B cell (primary cell): ENCODE measurements around the gene CSRP2. TPM values are rescaled to one million over a fixed set of nuclear protein-coding genes. Genes with fewer than 3 reads are reported as not detected.

ENCODE experiments used
- ATAC-seq: fragments of 200-7000 bp; cut with Tn5 transposase; one replicate; pipeline ENCODE4 v1.10.0; 2021; ENCODE audit warnings: low read depth, mild to moderate bottlenecking, moderate number of reproducible peaks, moderate library complexity
- CTCF ChIA-PET: fragments of 350-600 bp; sonication (Branson Sonifier 250); formaldehyde crosslinking; loops from one replicate; lab custom pipeline; 2021; ENCODE audit warnings: antibody characterized with exemption, inconsistent platforms; lab: Charles Lee
- POLR2A ChIA-PET: fragments of 350-600 bp; sonication (Branson Sonifier 250); formaldehyde crosslinking; loops from one replicate; lab custom pipeline; 2021; ENCODE audit warnings: antibody characterized with exemption; lab: Charles Lee
- DNase-seq: peaks from one replicate; pipeline ENCODE4 v3.0.0; 2013
- H2AFZ ChIP-seq: 2 replicates; pipeline ENCODE4 v1.6.1; 2012; ENCODE audit warnings: mild to moderate bottlenecking, low read depth, low read length; ENCODE audit not compliant: insufficient read depth, poor library complexity, severe bottlenecking
- H3K27ac ChIP-seq, 2 donors: 1 replicate in 1 of 2; 2 replicates in 1 of 2; pipeline ENCODE4 v1.5.1; 2012 to 2013; ENCODE audit warnings: low read length in 2 of 2, mild to moderate bottlenecking in 2 of 2, moderate library complexity in 1 of 2
- H3K27me3 ChIP-seq, 4 experiments: fragments of 200-600 bp in 1 of 4; sonication (generic) in 1 of 4; replicated peaks in 1 of 4; 1 replicate in 2 of 4; 2 replicates in 2 of 4; pipeline versions ENCODE4 v1.6.1 to v1.7.0; 2013 to 2016; ENCODE audit warnings: low read length in 3 of 4, mild to moderate bottlenecking in 2 of 4, mixed read lengths in 1 of 4, moderate library complexity in 1 of 4; ENCODE audit not compliant: insufficient read depth in 4 of 4, control insufficient read depth in 3 of 4; ENCODE audit errors: control extremely low read depth in 1 of 4
- H3K36me3 ChIP-seq, 2 experiments: replicated peaks in 1 of 2; 1 replicate in 1 of 2; 2 replicates in 1 of 2; pipeline versions ENCODE4 v1.6.1 to v1.7.1; 2013; ENCODE audit warnings: low read length in 1 of 2; ENCODE audit not compliant: insufficient read depth in 2 of 2, control insufficient read depth in 1 of 2; ENCODE audit errors: control extremely low read depth in 1 of 2, extremely low read depth in 1 of 2
- H3K4me1 ChIP-seq, 2 donors: fragments of 200-600 bp in 1 of 2; sonication (generic) in 1 of 2; 1 replicate in 1 of 2; 2 replicates in 1 of 2; pipeline versions ENCODE4 v1.5.1 to v1.6.1; 2013 to 2017; ENCODE audit warnings: low read length in 2 of 2; ENCODE audit not compliant: control insufficient read depth in 2 of 2, insufficient read depth in 2 of 2
- H3K4me2 ChIP-seq: replicated peaks from 2 replicates; pipeline ENCODE3; 2012; ENCODE audit warnings: mild to moderate bottlenecking, low read depth, low read length; ENCODE audit not compliant: poor library complexity, severe bottlenecking
- H3K4me3 ChIP-seq, 5 experiments: fragments of 200-600 bp in 1 of 5; sonication (generic) in 1 of 5; 1 replicate in 3 of 5; 2 replicates in 2 of 5; pipeline versions ENCODE4 v1.5.1 to v1.7.0; 2011 to 2016; ENCODE audit warnings: low read length in 4 of 5, mild to moderate bottlenecking in 4 of 5, low read depth in 2 of 5, control low read depth in 1 of 5, moderate library complexity in 1 of 5; ENCODE audit not compliant: insufficient read depth in 1 of 5; ENCODE audit errors: control extremely low read depth in 1 of 5, extremely low read depth in 1 of 5
- H3K79me2 ChIP-seq: fragments of 200-600 bp; sonication (generic); one replicate; pipeline ENCODE4 v1.6.0; 2016; ENCODE audit warnings: low read length; ENCODE audit not compliant: control insufficient read depth, insufficient read depth
- H3K9ac ChIP-seq: fragments of 200-600 bp; sonication (generic); 2 replicates; pipeline ENCODE4 v1.6.1; 2017; ENCODE audit warnings: mild to moderate bottlenecking, low read length, moderate library complexity
- H3K9me3 ChIP-seq, 3 donors: one replicate each; pipeline versions ENCODE4 v1.6.1 to v1.7.1; 2013; ENCODE audit warnings: low read length in 2 of 3; ENCODE audit not compliant: control insufficient read depth in 2 of 3, insufficient read depth in 1 of 3; ENCODE audit errors: control extremely low read depth in 1 of 3
- H4K20me1 ChIP-seq: 2 replicates; pipeline ENCODE4 v1.6.0; 2012; ENCODE audit warnings: mild to moderate bottlenecking, low read length; ENCODE audit not compliant: insufficient read depth, control insufficient read depth, poor library complexity, severe bottlenecking
- H3K27ac Mint-ChIP-seq: one replicate; pipeline ENCODE4 v1.8.0; 2021; ENCODE audit warnings: mixed read lengths
- H3K27me3 Mint-ChIP-seq: one replicate; pipeline ENCODE4 v1.8.0; 2021; ENCODE audit warnings: mixed read lengths
- H3K4me1 Mint-ChIP-seq: one replicate; pipeline ENCODE4 v1.8.0; 2021; ENCODE audit warnings: mixed read lengths
- H3K4me3 Mint-ChIP-seq: one replicate; pipeline ENCODE4 v1.8.0; 2021; ENCODE audit warnings: mixed read lengths
- H3K9me3 Mint-ChIP-seq: one replicate; pipeline ENCODE4 v1.8.0; 2022; ENCODE audit warnings: mixed read lengths; ENCODE audit not compliant: insufficient read depth
- CTCF ChIP-seq: fragments of 200-600 bp; IDR thresholded peaks from one replicate; pipeline ENCODE4 v1.8.0; 2022; ENCODE audit warnings: antibody characterized with exemption, mild to moderate bottlenecking
- EZH2 ChIP-seq: IDR thresholded peaks from 2 replicates; pipeline ENCODE4 v1.6.1; 2012; ENCODE audit warnings: borderline replicate concordance, low read depth, mild to moderate bottlenecking, moderate library complexity, low read length; ENCODE audit not compliant: insufficient read depth, poor library complexity, severe bottlenecking
- WGBS: methylation state at CpG from one replicate; pipeline ENCODE4 v1.1.5; 2013; ENCODE audit warnings: missing lambda C conversion rate; ENCODE audit not compliant: insufficient coverage; 5-methylcytosine and 5-hydroxymethylcytosine counted together
- intact Hi-C: fragments of 100-400 bp; cut with micrococcal nuclease; formaldehyde crosslinking; loops from one replicate; pipeline ENCODE4 v1.10.0; 2022
- polyA plus RNA-seq: library from polyadenylated mRNA; depleted of rRNA; stranded (reverse); fragments of >200 nt; gene quantifications from 2 replicates; pipeline ENCODE4 v1.2.3, GENCODE V29; 2012
- total RNA-seq, 2 donors: library from RNA; stranded (reverse); fragments of 120-200 nt in 1 of 2; gene quantifications; 1 replicate in 1 of 2; 2 replicates in 1 of 2; pipeline versions ENCODE4 v1.2.3 to v1.2.4, GENCODE V29; 2013 to 2022

CSRP2 gene
- total and polyA plus RNA-seq, 2 donors (not counting 1 experiment from before 2014, with no cell fraction given) = 0.44 TPM; not detected in 1

GRCh38 chr12:76927170-76927784, 48.5 kb upstream of the CSRP2 start:
- H3K4me3 ChIP-seq = no peak overlapping the region
- H4K20me1 ChIP-seq = no peaks in the 10 kb centered on the region
- CTCF ChIA-PET = no interaction called here
- Mint-ChIP-seq H3K4me1 (no peaks in the 10 kb centered on the region), H3K4me3 (no peak overlapping the region), H3K27me3 (peaks cover 20% of the 10 kb centered on the region), H3K9me3 (no peaks in the 10 kb centered on the region), H3K27ac (no peak overlapping the region)
- no peak overlapping the region for H2AFZ ChIP-seq
- POLR2A ChIA-PET = no interaction called here
- H3K4me1 ChIP-seq = no peaks in the 10 kb centered on the region
- DNase-seq = peak; percentile 4
- H3K27me3 ChIP-seq = peaks cover 0 to 3% (median 0%) of the 10 kb centered on the region in 4 experiments
- H3K9ac ChIP-seq = no peak overlapping the region
- whole genome bisulfite sequencing = no CpG with 5 or more reads among the region's 2 CpGs
- no peak overlapping the region for H3K4me2 ChIP-seq
- ATAC-seq = no peak
- no peaks in the 10 kb centered on the region for H3K36me3 ChIP-seq
- TF ChIP-seq EZH2 (no peak), CTCF (no peak)
- H3K9me3 ChIP-seq = no peaks in the 10 kb centered on the region
- no peaks in the 10 kb centered on the region for H3K79me2 ChIP-seq
- no peak overlapping the region for H3K27ac ChIP-seq
- intact Hi-C loops = loop anchor here (5.0 kb wide), 1 partner anchor 305 kb away; no protein-coding TSS in a partner anchor

- H3K4me3 Mint-ChIP-seq = no peak overlapping the region
- Histone ChIP-seq H4K20me1 (no peaks in the 10 kb centered on the region), H3K9ac (no peak overlapping the region), H3K27me3 (no peaks in the 10 kb centered on the region), H3K27ac (no peak overlapping the region), H3K79me2 (no peaks in the 10 kb centered on the region), H3K36me3 (no peaks in the 10 kb centered on the region), H3K4me1 (peaks cover 0 to 2% of the 10 kb centered on the region in 2 donors), H3K4me2 (no peak overlapping the region), H3K9me3 (no peaks in the 10 kb centered on the region), H3K4me3 (no peak overlapping the region), H2AFZ (no peak overlapping the region)
- no CpG with 5 or more reads among the region's 1 CpG for WGBS
- intact Hi-C loops = loop anchor here (5.0 kb wide), 1 partner anchor 303 kb away; no protein-coding TSS in a partner anchor
- no peaks in the 10 kb centered on the region for H3K9me3 Mint-ChIP-seq
- ChIA-PET CTCF (interaction anchor here (0.7 kb wide), 1 partner anchor 8 kb away, joined by 3 read pairs; no protein-coding TSS in a partner anchor), POLR2A (no interaction called here)
- H3K27me3 Mint-ChIP-seq = peaks cover 23% of the 10 kb centered on the region
- ATAC-seq (no peak), DNase-seq (no peak)
- TF ChIP-seq EZH2 (no peak), CTCF (no peak)
- no peak overlapping the region for H3K27ac Mint-ChIP-seq
- peaks cover 1% of the 10 kb centered on the region for H3K4me1 Mint-ChIP-seq
These were observed 46.3 kb upstream of the CSRP2 start for GRCh38 chr12:76925135-76925534.
